H1 (cell line): ENCODE measurements around the gene RARA. TPM values are rescaled to one million over a fixed set of nuclear protein-coding genes. Genes with fewer than 3 reads are reported as not detected.

Experiments used
- CTCF ChIA-PET: fragments of 300-600 bp; sonication (Branson Sonifier 250); formaldehyde crosslinking; loops from one replicate; lab custom pipeline; 2021; ENCODE audit not compliant: partially characterized antibody; lab: Charles Lee
- POLR2A ChIA-PET: fragments of 300-600 bp; sonication (Branson Sonifier 250); formaldehyde crosslinking; loops from one replicate; lab custom pipeline; 2021; ENCODE audit warnings: inconsistent platforms; ENCODE audit not compliant: partially characterized antibody; lab: Charles Lee
- DNase-seq, 2 experiments: peaks; one replicate each; pipeline versions ENCODE4 v3.0.0 to v3.0.0-alpha.2; 2010 to 2022; ENCODE audit warnings: low spot score in 2 of 2, low read depth in 1 of 2, mixed read lengths in 1 of 2
- FAIRE-seq: peaks from 2 replicates; lab custom pipeline; 2011; peaks lifted over from hg19 to GRCh38; lab: Jason Lieb, UNC
- H2AFZ ChIP-seq: 2 replicates; pipeline ENCODE4 v1.8.1; 2012; ENCODE audit warnings: low read length, inconsistent platforms
- H2AK5ac ChIP-seq: 2 replicates; pipeline ENCODE4 v1.6.1; 2013; ENCODE audit warnings: low read depth, low read length
- H2BK120ac ChIP-seq: replicated peaks from 2 replicates; pipeline ENCODE3; 2013; ENCODE audit warnings: low read depth, low read length, inconsistent platforms
- H2BK12ac ChIP-seq: 2 replicates; pipeline ENCODE4 v1.6.1; 2013; ENCODE audit warnings: low read depth, low read length
- H2BK15ac ChIP-seq: 2 replicates; pipeline ENCODE4 v1.6.1; 2013; ENCODE audit warnings: low read length
- H2BK20ac ChIP-seq: 2 replicates; pipeline ENCODE4 v1.6.1; 2013; ENCODE audit warnings: low read length
- H2BK5ac ChIP-seq: 2 replicates; pipeline ENCODE4 v1.6.1; 2013; ENCODE audit warnings: low read depth, low read length
- H3K14ac ChIP-seq: 2 replicates; pipeline ENCODE4 v1.6.1; 2013; ENCODE audit warnings: inconsistent platforms; ENCODE audit not compliant: insufficient read length
- H3K18ac ChIP-seq: 2 replicates; pipeline ENCODE4 v1.6.1; 2013; ENCODE audit warnings: low read length; ENCODE audit errors: extremely low read depth
- H3K23ac ChIP-seq: 2 replicates; pipeline ENCODE4 v1.6.1; 2013; ENCODE audit warnings: inconsistent platforms; ENCODE audit not compliant: insufficient read length
- H3K23me2 ChIP-seq: 2 replicates; pipeline ENCODE4 v1.6.1; 2013; ENCODE audit warnings: low read depth, low read length
- H3K27ac ChIP-seq: 2 replicates; pipeline ENCODE4 v1.6.1; 2011; ENCODE audit warnings: low read depth, low read length, inconsistent platforms
- H3K27me3 ChIP-seq, 4 experiments: replicated peaks in 1 of 4; 1 replicate in 1 of 4; 2 replicates in 3 of 4; pipeline versions ENCODE4 v1.6.1 to v1.8.1; 2011 to 2013; ENCODE audit warnings: low read length in 3 of 4, mild to moderate bottlenecking in 3 of 4, inconsistent platforms in 2 of 4, mixed read lengths in 2 of 4, moderate library complexity in 1 of 4; ENCODE audit not compliant: control insufficient read depth in 3 of 4, insufficient read depth in 3 of 4; ENCODE audit errors: extremely low read depth in 1 of 4
- H3K36me3 ChIP-seq, 4 experiments: 2 replicates each; pipeline versions ENCODE4 v1.6.1 to v1.8.1; 2011 to 2013; ENCODE audit warnings: mild to moderate bottlenecking in 4 of 4, low read length in 3 of 4, moderate library complexity in 2 of 4, control low read depth in 1 of 4, inconsistent platforms in 1 of 4; ENCODE audit not compliant: insufficient read depth in 4 of 4, control insufficient read depth in 2 of 4
- H3K4ac ChIP-seq: replicated peaks from 2 replicates; pipeline ENCODE3; 2013; ENCODE audit warnings: low read length, low read depth, mixed read lengths, inconsistent platforms; ENCODE audit not compliant: insufficient read length
- H3K4me1 ChIP-seq, 4 experiments: replicated peaks in 1 of 4; 1 replicate in 1 of 4; 2 replicates in 3 of 4; pipeline versions ENCODE4 v1.6.1 to v1.8.1; 2011 to 2013; ENCODE audit warnings: low read length in 3 of 4, inconsistent platforms in 2 of 4, mixed read lengths in 1 of 4; ENCODE audit not compliant: insufficient read depth in 4 of 4, control insufficient read depth in 3 of 4
- H3K4me2 ChIP-seq, 2 experiments: 2 replicates each; pipeline versions ENCODE4 v1.6.1 to v1.8.1; 2011 to 2013; ENCODE audit warnings: low read depth in 2 of 2, low read length in 2 of 2, control low read depth in 1 of 2, inconsistent platforms in 1 of 2, mild to moderate bottlenecking in 1 of 2; ENCODE audit not compliant: insufficient read depth in 1 of 2
- H3K4me3 ChIP-seq, 4 experiments: fragments of 200-600, 300-600 bp in 1 of 4; sonication (generic), shearing (Covaris generic), sonication (Bioruptor Twin) in 1 of 4; 2 replicates each; pipeline versions ENCODE4 v1.5.1 to v1.8.1; 2011 to 2016; ENCODE audit warnings: low read length in 4 of 4, low read depth in 3 of 4, control low read depth in 2 of 4, inconsistent platforms in 2 of 4, mild to moderate bottlenecking in 2 of 4, mixed read lengths in 1 of 4, moderate library complexity in 1 of 4; ENCODE audit not compliant: insufficient read depth in 2 of 4; ENCODE audit errors: extremely low read depth in 1 of 4
- H3K56ac ChIP-seq: replicated peaks from 2 replicates; pipeline ENCODE3; 2013; ENCODE audit warnings: low read depth, mild to moderate bottlenecking, mixed read lengths, low read length, inconsistent platforms; ENCODE audit not compliant: insufficient read length
- H3K79me1 ChIP-seq: 2 replicates; pipeline ENCODE4 v1.6.1; 2013; ENCODE audit warnings: low read depth, low read length, control low read depth
- H3K79me2 ChIP-seq, 2 experiments: 2 replicates each; pipeline versions ENCODE4 v1.6.1 to v1.8.1; 2012 to 2013; ENCODE audit warnings: low read length in 2 of 2, mild to moderate bottlenecking in 2 of 2, inconsistent platforms in 1 of 2; ENCODE audit not compliant: insufficient read depth in 2 of 2, control insufficient read depth in 1 of 2
- H3K9ac ChIP-seq, 4 experiments: replicated peaks in 1 of 4; 1 replicate in 1 of 4; 2 replicates in 3 of 4; pipeline versions ENCODE4 v1.6.1 to v1.8.1; 2011 to 2013; ENCODE audit warnings: low read depth in 3 of 4, low read length in 3 of 4, control low read depth in 2 of 4, mild to moderate bottlenecking in 2 of 4, moderate library complexity in 2 of 4, inconsistent platforms in 1 of 4; ENCODE audit errors: extremely low read depth in 1 of 4
- H3K9me3 ChIP-seq, 2 experiments: 2 replicates each; pipeline versions ENCODE4 v1.6.1 to v1.8.1; 2012 to 2013; ENCODE audit warnings: mild to moderate bottlenecking in 2 of 2, moderate library complexity in 2 of 2, control low read depth in 1 of 2, inconsistent platforms in 1 of 2, low read depth in 1 of 2, low read length in 1 of 2, mixed read lengths in 1 of 2; ENCODE audit not compliant: insufficient read depth in 2 of 2
- H4K20me1 ChIP-seq, 2 experiments: replicated peaks in 1 of 2; 2 replicates each; pipeline versions ENCODE3 to v1.8.1; 2011 to 2013; ENCODE audit warnings: inconsistent platforms in 2 of 2, low read length in 2 of 2, mild to moderate bottlenecking in 1 of 2; ENCODE audit not compliant: insufficient read depth in 2 of 2, control insufficient read depth in 1 of 2
- H4K5ac ChIP-seq: 2 replicates; pipeline ENCODE4 v1.6.1; 2013; ENCODE audit warnings: low read length, low read depth, mixed read lengths, inconsistent platforms; ENCODE audit not compliant: insufficient read length
- H4K8ac ChIP-seq: 2 replicates; pipeline ENCODE4 v1.8.0; 2013; ENCODE audit warnings: mild to moderate bottlenecking, moderate library complexity, low read length, inconsistent platforms; ENCODE audit not compliant: insufficient read depth; ENCODE audit errors: extremely low read depth
- H4K91ac ChIP-seq: replicated peaks from 2 replicates; pipeline ENCODE3; 2013; ENCODE audit warnings: low read length, mixed read lengths, inconsistent platforms; ENCODE audit not compliant: insufficient read length
- CBX5 ChIP-seq: fragments of 300-800, 300-1000 bp; sonication (generic); IDR thresholded peaks from 2 replicates; pipeline ENCODE4 v1.7.1; 2016; ENCODE audit warnings: antibody characterized with exemption, low read length, low read depth
- CREB1 ChIP-seq: IDR thresholded peaks from 2 replicates; pipeline ENCODE4 v1.6.1; 2012; ENCODE audit warnings: inconsistent platforms
- EZH2 ChIP-seq: fragments of 200-600 bp; sonication (generic); IDR thresholded peaks from 2 replicates; pipeline ENCODE4 v1.7.1; 2012; ENCODE audit warnings: low read depth, mild to moderate bottlenecking, moderate library complexity, low read length, inconsistent platforms; ENCODE audit not compliant: severe bottlenecking
- FOSL1 ChIP-seq: IDR thresholded peaks from 2 replicates; pipeline ENCODE4 v1.6.1; 2011; ENCODE audit warnings: mild to moderate bottlenecking, low read depth, low read length, moderate library complexity; ENCODE audit not compliant: insufficient read depth
- JUND ChIP-seq: IDR thresholded peaks from 2 replicates; pipeline ENCODE4 v1.6.1; 2011; ENCODE audit warnings: mild to moderate bottlenecking, improper control_type of control experiment, low read length
- PHF8 ChIP-seq: fragments of 200-600 bp; sonication (generic); conservative IDR thresholded peaks from 2 replicates; pipeline ENCODE4 v1.7.1; 2012; ENCODE audit warnings: low read depth, mild to moderate bottlenecking, inconsistent platforms, low read length, moderate library complexity
- POLR2AphosphoS5 ChIP-seq: IDR thresholded peaks from 2 replicates; pipeline ENCODE4 v1.6.1; 2011; ENCODE audit warnings: low read depth, low read length
- RAD21 ChIP-seq, 2 experiments: IDR thresholded peaks in 1 of 2; conservative IDR thresholded peaks in 1 of 2; 2 replicates each; pipeline ENCODE4 v1.6.1; 2011; ENCODE audit warnings: low read depth in 2 of 2, low read length in 2 of 2, improper control_type of control experiment in 1 of 2, inconsistent platforms in 1 of 2, mild to moderate bottlenecking in 1 of 2, moderate library complexity in 1 of 2
- TCF12 ChIP-seq: IDR thresholded peaks from 2 replicates; pipeline ENCODE4 v1.6.1; 2011; ENCODE audit warnings: low read depth, mild to moderate bottlenecking, low read length
- WGBS, 2 experiments: shearing (Covaris generic) in 1 of 2; methylation state at CpG; one replicate each; pipeline versions ENCODE4 v1.1.6 to v1.1.7; 2013 to 2015; ENCODE audit warnings: low lambda C conversion rate in 2 of 2, mixed read lengths in 2 of 2, inconsistent platforms in 1 of 2, low coverage in 1 of 2, missing lambda C conversion rate in 1 of 2; ENCODE audit not compliant: insufficient replicate concordance in 2 of 2, insufficient coverage in 1 of 2, insufficient read length in 1 of 2; ENCODE audit errors: extremely low coverage in 1 of 2, missing lambda C conversion rate in 1 of 2; 5-methylcytosine and 5-hydroxymethylcytosine counted together
- polyA plus RNA-seq, 7 experiments: library from polyadenylated mRNA; depleted of rRNA in 3 of 7; stranded (reverse) in 5 of 7; unstranded in 2 of 7; fragments of >200 nt in 5 of 7; fragments of 200-250 nt in 2 of 7; gene quantifications; 1 replicate in 5 of 7; 2 replicates in 1 of 7; 4 replicates in 1 of 7; pipeline versions ENCODE4 v1.2.1 to v1.2.3, GENCODE V29; 2011 to 2013; ENCODE audit warnings: missing spikeins in 2 of 7, mixed read lengths in 2 of 7
- total RNA-seq: library from RNA; stranded (reverse); fragmentation: NEBNext Ultra II Directional; extraction: Animal tissue kit (Norgen Biotek cat#: 25700); gene quantifications from 2 replicates; pipeline ENCODE4 v1.2.1, GENCODE V29; 2021

Gene RARA
- total and polyA plus RNA-seq, 2 of the 8 experiments (the other 6 are each of a cell fraction or from before 2014, with no cell fraction given), result 4.4 to 16.5 TPM

DNA sequence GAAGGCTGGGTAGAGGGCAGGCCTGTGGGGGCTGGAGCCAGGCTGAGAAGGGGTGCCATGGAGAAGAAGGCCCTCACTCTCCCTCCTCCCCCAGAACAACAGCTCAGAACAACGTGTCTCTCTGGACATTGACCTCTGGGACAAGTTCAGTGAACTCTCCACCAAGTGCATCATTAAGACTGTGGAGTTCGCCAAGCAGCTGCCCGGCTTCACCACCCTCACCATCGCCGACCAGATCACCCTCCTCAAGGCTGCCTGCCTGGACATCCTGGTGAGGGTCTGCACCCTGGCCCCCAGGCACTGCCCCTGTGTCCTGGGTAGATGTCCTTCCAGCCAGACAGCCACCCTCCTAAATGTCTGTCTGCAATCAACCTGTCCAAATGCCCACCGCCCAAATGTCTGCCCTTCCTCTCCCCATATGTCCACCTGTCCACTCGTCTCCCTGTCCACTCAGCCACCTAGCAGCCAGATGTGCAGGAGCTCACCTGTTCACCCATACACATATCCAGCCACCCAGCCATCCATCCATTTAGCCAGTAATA is 43.3 kb downstream of the RARA start:
- Histone ChIP-seq H4K5ac (no peak overlapping the region), H3K9ac (no peak overlapping the region), H3K14ac (no peak overlapping the region), H2AFZ (no peak overlapping the region), H2BK120ac (no peak overlapping the region), H4K8ac (peak overlapping the region; percentile 25; the same call in 1 of the 2 replicates), H3K27me3 (peaks cover 2 to 28% (median 24%) of the 10 kb centered on the region in 4 experiments), H3K18ac (no peak overlapping the region), H3K27ac (no peak overlapping the region), H4K91ac (no peak overlapping the region), H3K79me1 (peaks cover 5% of the 10 kb centered on the region; the same call in 1 of the 2 replicates), H3K4ac (no peak overlapping the region), H4K20me1 (peaks cover 21 to 34% of the 10 kb centered on the region in 2 experiments), H3K23ac (no peak overlapping the region), H3K4me3 (no peak overlapping the region), H3K9me3 (no peaks in the 10 kb centered on the region), H3K23me2 (no peaks in the 10 kb centered on the region; the same call in 1 of the 2 replicates), H3K56ac (no peak overlapping the region), H2BK5ac (no peak overlapping the region), H2AK5ac (no peak overlapping the region), H3K4me1 (peaks cover 0 to 35% (median 25%) of the 10 kb centered on the region in 4 experiments; a peak in 6 of 7 replicates), H2BK12ac (no peak overlapping the region), H2BK15ac (no peak overlapping the region)
- POLR2A ChIA-PET, result interaction anchor here (0.7 to 27.8 kb wide), 7 partner anchors 9 to 345 kb away, joined by 3 to 570 read pairs (median 3); partner anchors contain the start of genes CDC6, GJD3 and RARA
- 95% methylated on average over 7 of the region's 7 CpGs; no CpG with 5 or more reads in 1 of the 2 experiments for WGBS, 2 experiments
- no peak for DNase-seq
- CTCF ChIA-PET, result interaction anchor here (0.6 to 30.8 kb wide), 9 partner anchors 8 to 325 kb away, joined by 3 to 1198 read pairs (median 4); partner anchors contain the start of gene RARA
- no peak for TF ChIP-seq CREB1
- TF ChIP-seq RAD21 (IDR thresholded peaks at IDR 0.05 in 1 of 2, conservative IDR thresholded peaks at IDR 0.05 in 1 of 2; ENCODE audit: low read depth in 2 of 2, low read length in 2 of 2), result no peak
- no peak for TF ChIP-seq CBX5
- TF ChIP-seq FOSL1, result no peak
- no peak for TF ChIP-seq PHF8
- no peak for TF ChIP-seq JUND
- no peak for TF ChIP-seq EZH2
- TF ChIP-seq POLR2AphosphoS5, result no peak
- no peak for TF ChIP-seq TCF12
- TF ChIP-seq, all 59 proteins: peak for 0
- FAIRE-seq, result no peak
- no peak overlapping the region for H2BK20ac ChIP-seq
- no peak overlapping the region for H3K4me2 ChIP-seq
- H3K79me2 ChIP-seq, result no peaks in the 10 kb centered on the region
- H3K36me3 ChIP-seq, result no peaks in the 10 kb centered on the region
